Peyer's patch (tissue), 4 donors: ENCODE data around the gene KRT7.

Experiments used
- CTCF ChIP-seq, 6 experiments: fragments of 450-650 bp in 4 of 6; fragments of 200-600 bp in 2 of 6; sonication (generic) in 1 of 6; IDR thresholded peaks; one replicate each; pipeline ENCODE4 v1.5.1; 2017 to 2019; ENCODE audit warnings: antibody characterized with exemption in 6 of 6, mild to moderate bottlenecking in 3 of 6, moderate library complexity in 1 of 6
- POLR2A ChIP-seq, 2 donors: fragments of 450-650 bp; IDR thresholded peaks; one replicate each; pipeline ENCODE4 v1.5.1; 2017; ENCODE audit warnings: antibody characterized with exemption in 2 of 2, mild to moderate bottlenecking in 2 of 2, moderate library complexity in 2 of 2

GRCh38 chr12:52275686-52276085, 42.6 kb downstream of the KRT7 start:
- TF ChIP-seq CTCF (IDR thresholded peaks at IDR 0.05), result no peak
- TF ChIP-seq POLR2A (IDR thresholded peaks at IDR 0.05), result no peak
